Hypothalamus (tissue), 51 donors: Measurements from ENCODE around the gene SIDT1.

ENCODE experiments used
- DNase-seq, 51 donors: peaks; one replicate each; lab custom pipeline; 2025; lab: John Stamatoyannopoulos, UW

SIDT1 gene

GRCh38 chr3:113541519-113541918, 9.2 kb downstream of the SIDT1 start:
- no peak for DNase-seq

GRCh38 chr3:113545594-113545993, 13.2 kb downstream of the SIDT1 start:
- no peak for DNase-seq

GRCh38 chr3:113546414-113546893, 14.1 kb downstream of the SIDT1 start:
- no peak for DNase-seq

GRCh38 chr3:113548501-113548900, 16.1 kb downstream of the SIDT1 start:
- no peak for DNase-seq

GRCh38 chr3:113551820-113552219, 19.5 kb downstream of the SIDT1 start:
- no peak for DNase-seq

- DNase-seq: no peak
Measured at GRCh38 chr3:113552851-113553250, 20.5 kb downstream of the SIDT1 start.

GRCh38 chr3:113555138-113555537, 22.8 kb downstream of the SIDT1 start:
- no peak for DNase-seq

- no peak for DNase-seq
Measured at GRCh38 chr3:113556316-113556945, 24.1 kb downstream of the SIDT1 start.

- DNase-seq: no peak
Measured at GRCh38 chr3:113556946-113557335, 24.6 kb downstream of the SIDT1 start.

GRCh38 chr3:113557374-113557773, 25.0 kb downstream of the SIDT1 start:
- DNase-seq: no peak

- no peak for DNase-seq
Measured at GRCh38 chr3:113559009-113559408, 26.7 kb downstream of the SIDT1 start.

- no peak for DNase-seq
Measured at GRCh38 chr3:113560271-113560670, 27.9 kb downstream of the SIDT1 start.

- no peak for DNase-seq
Measured at GRCh38 chr3:113560831-113561623, 28.7 kb downstream of the SIDT1 start.

- DNase-seq: no peak
Measured at GRCh38 chr3:113565555-113565954, 33.2 kb downstream of the SIDT1 start.

- no peak for DNase-seq
Measured at GRCh38 chr3:113570158-113570557, 37.8 kb downstream of the SIDT1 start.

GRCh38 chr3:113571360-113571759, 39.0 kb downstream of the SIDT1 start:
- no peak for DNase-seq

GRCh38 chr3:113573728-113574127, 41.4 kb downstream of the SIDT1 start:
- no peak for DNase-seq

- DNase-seq: no peak
Measured at GRCh38 chr3:113574213-113574612, 41.9 kb downstream of the SIDT1 start.

- DNase-seq: peak in 8 of 51 donors; percentile 1 to 31 (median 6)
Measured at GRCh38 chr3:113575206-113575605, 42.9 kb downstream of the SIDT1 start.

GRCh38 chr3:113585228-113585627, 52.9 kb downstream of the SIDT1 start:
- no peak for DNase-seq

GRCh38 chr3:113585720-113586119, 53.4 kb downstream of the SIDT1 start:
- DNase-seq: no peak

- no peak for DNase-seq
Measured at GRCh38 chr3:113588806-113589205, 56.5 kb downstream of the SIDT1 start.
